GM19468 (cell line): Measurements from ENCODE around the gene UNC5A.

Experiments used
- ATAC-seq: cut with Tn5 transposase; IDR thresholded peaks from one replicate; pipeline ENCODE4 v1.9.1; 2021; ENCODE audit warnings: mild to moderate bottlenecking, moderate library complexity, moderate number of reproducible peaks; ENCODE audit not compliant: unreplicated experiment; ENCODE audit errors: extremely low read depth

The UNC5A gene

DNA sequence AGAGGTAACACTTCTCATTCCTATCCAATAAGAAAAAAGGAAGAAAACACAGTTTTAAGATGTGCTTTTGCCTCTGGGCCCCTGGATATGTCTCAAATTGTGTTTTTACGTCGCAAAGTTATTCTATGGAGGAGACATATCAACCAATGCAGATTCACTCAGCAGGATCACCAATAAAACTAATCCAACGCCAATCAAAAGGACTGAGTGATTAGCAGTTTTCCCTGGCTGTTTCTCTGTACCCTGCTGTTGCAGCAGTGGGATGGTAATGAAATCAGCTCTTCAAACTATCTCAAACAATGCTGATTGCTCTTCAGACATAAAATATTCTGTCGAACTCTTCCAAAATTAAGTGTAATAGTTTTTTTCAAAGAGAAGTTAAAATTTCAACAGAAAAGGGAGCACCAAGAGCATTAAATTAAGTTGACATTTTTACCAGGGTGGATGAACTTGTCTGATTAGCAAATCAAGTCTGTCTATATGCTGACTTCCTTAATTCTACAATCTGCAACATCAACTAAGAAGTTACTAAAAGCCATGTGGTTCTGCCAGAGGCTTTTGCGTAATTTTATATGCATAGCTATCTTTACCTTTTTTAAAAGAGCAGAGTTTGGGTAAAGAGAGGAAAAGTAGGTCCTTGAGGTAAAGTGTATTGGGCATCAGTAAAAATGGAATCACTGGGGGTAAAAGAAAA lies 98.5 kb downstream of the UNC5A start:
- ATAC-seq, result no peak

DNA sequence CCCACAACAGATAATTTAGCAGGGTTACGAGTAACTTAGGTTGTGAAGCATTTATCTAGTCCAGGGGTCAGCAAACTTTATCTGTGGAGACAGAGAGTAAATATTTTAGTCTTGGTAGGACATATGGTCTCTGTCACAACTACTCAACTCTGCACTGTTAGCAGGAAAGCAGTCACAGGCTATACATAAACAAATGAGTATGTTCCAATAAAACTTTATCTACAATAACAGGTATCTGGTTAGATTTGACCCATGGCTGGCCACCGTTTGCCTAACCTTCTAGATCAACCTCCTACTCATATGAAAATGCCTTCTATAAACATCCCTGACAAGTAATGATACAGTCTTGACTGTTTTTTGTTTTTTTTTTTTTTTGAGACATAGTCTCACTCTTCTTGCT lies 101.8 kb downstream of the UNC5A start:
- no peak for ATAC-seq

- ATAC-seq, result no peak
Measured at GRCh38 chr5:176915906-176916305, 105.5 kb downstream of the UNC5A start.

- ATAC-seq, result no peak
Measured at GRCh38 chr5:176916337-176916736, 106.0 kb downstream of the UNC5A start.

- no peak for ATAC-seq
Measured at GRCh38 chr5:176918613-176919012, 108.3 kb downstream of the UNC5A start.

- no peak for ATAC-seq
Measured at GRCh38 chr5:176921714-176922113, 111.4 kb downstream of the UNC5A start.

DNA sequence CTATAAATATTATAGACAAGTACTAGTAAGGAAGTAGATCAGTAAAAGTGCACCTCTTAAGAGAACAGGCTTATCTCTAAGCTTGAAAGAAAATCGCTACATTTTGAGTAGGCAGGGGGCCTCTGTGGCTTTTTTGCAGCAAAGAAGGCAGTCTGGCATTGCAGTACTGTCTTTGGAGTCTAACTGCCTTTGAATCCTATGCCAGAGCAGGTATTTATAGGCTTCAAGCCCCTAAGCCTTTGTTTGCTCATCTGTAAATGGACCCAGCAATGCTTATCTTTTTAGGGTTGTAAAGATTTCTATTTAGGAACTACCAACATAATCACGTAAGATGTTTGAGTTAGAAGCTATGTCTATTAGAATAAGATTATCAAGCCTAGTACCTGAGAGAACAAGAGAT lies 112.5 kb downstream of the UNC5A start:
- ATAC-seq, result no peak

DNA sequence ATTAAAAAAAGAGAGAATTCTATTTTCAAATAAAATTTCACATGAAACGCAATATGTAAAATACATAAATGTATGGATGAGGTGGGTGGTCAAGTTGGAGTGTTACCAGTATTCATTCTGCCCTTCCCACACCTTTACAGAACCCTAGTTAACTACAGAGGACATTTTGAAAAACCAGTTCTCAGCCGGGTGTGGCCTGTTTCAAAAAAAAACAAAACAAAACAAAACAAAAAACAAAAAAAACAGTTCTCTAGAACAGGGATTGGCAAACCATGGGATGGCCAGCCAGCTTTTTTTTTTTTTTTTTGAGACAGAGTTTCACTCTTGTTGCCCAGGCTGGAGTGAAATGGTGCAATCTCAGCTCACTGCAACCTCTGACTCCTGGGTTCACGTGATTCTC lies 117.2 kb downstream of the UNC5A start:
- ATAC-seq, result no peak

GRCh38 chr5:176929654-176930053 lies 119.3 kb downstream of the UNC5A start:
- ATAC-seq, result no peak
